OCI-LY1 (cell line): ENCODE measurements around the gene UMAD1.

ENCODE experiments used
- H2AFZ ChIP-seq: fragments of 200-600 bp; sonication (generic), shearing (Covaris generic); 2 replicates; pipeline ENCODE4 v1.6.0; 2014; ENCODE audit warnings: antibody characterized with exemption, mild to moderate bottlenecking, low read length
- H3F3A ChIP-seq: fragments of 200-600 bp; sonication (generic), shearing (Covaris generic); 2 replicates; pipeline ENCODE4 v1.6.0; 2014; ENCODE audit warnings: mild to moderate bottlenecking, antibody characterized with exemption, low read length, moderate library complexity; ENCODE audit not compliant: insufficient read depth
- H3K27ac ChIP-seq: fragments of 200-600 bp; sonication (generic); 2 replicates; pipeline ENCODE4 v1.5.1; 2014; ENCODE audit warnings: low read length, mixed run types, mild to moderate bottlenecking, low read depth; ENCODE audit not compliant: poor library complexity, severe bottlenecking
- H3K27me3 ChIP-seq: fragments of 200-600 bp; sonication (generic); 2 replicates; pipeline ENCODE4 v1.6.0; 2014; ENCODE audit warnings: antibody characterized with exemption, mild to moderate bottlenecking, low read length, moderate library complexity; ENCODE audit not compliant: insufficient read depth
- H3K36me3 ChIP-seq: fragments of 200-600 bp; sonication (generic); 2 replicates; pipeline ENCODE4 v1.6.1; 2014; ENCODE audit warnings: mild to moderate bottlenecking, antibody characterized with exemption, low read length, moderate library complexity, mixed read lengths; ENCODE audit not compliant: insufficient read depth
- H3K4me1 ChIP-seq: fragments of 200-600 bp; sonication (generic); 2 replicates; pipeline ENCODE4 v1.5.1; 2014; ENCODE audit warnings: mild to moderate bottlenecking, low read length, moderate library complexity; ENCODE audit not compliant: insufficient read depth, severe bottlenecking
- H3K4me2 ChIP-seq: fragments of 200-600 bp; sonication (generic), shearing (Covaris generic); 2 replicates; pipeline ENCODE4 v1.6.1; 2014; ENCODE audit warnings: low read length
- H3K4me3 ChIP-seq: fragments of 200-600 bp; sonication (generic); 2 replicates; pipeline ENCODE4 v1.5.1; 2014; ENCODE audit warnings: low read length, low read depth, mild to moderate bottlenecking, mixed read lengths; ENCODE audit not compliant: poor library complexity, severe bottlenecking
- H3K79me2 ChIP-seq: fragments of 200-600 bp; shearing (Covaris generic); 2 replicates; pipeline ENCODE4 v1.6.1; 2016; ENCODE audit warnings: mixed run types, low read length, mixed read lengths; ENCODE audit not compliant: insufficient read depth
- H3K9ac ChIP-seq: fragments of 200-600 bp; sonication (generic), shearing (Covaris generic); 2 replicates; pipeline ENCODE4 v1.6.1; 2014; ENCODE audit warnings: mild to moderate bottlenecking, low read length, mixed read lengths
- H3K9me2 ChIP-seq: fragments of 200-600 bp; sonication (generic), shearing (Covaris generic); 2 replicates; pipeline ENCODE4 v1.6.1; 2014; ENCODE audit warnings: low read depth, mild to moderate bottlenecking, low read length, mixed read lengths
- H3K9me3 ChIP-seq: fragments of 200-600 bp; shearing (Covaris generic); 2 replicates; pipeline ENCODE4 v1.6.1; 2014; ENCODE audit warnings: low read length, mixed read lengths
- H4K20me1 ChIP-seq: fragments of 200-600 bp; sonication (generic), shearing (Covaris generic); 2 replicates; pipeline ENCODE4 v1.6.0; 2016; ENCODE audit warnings: mild to moderate bottlenecking, low read length; ENCODE audit not compliant: insufficient read depth
- EZH2 ChIP-seq: fragments of 200-600 bp; sonication (generic), shearing (Covaris generic); IDR thresholded peaks from 2 replicates; pipeline ENCODE4 v1.8.0; 2017; ENCODE audit warnings: borderline replicate concordance, mixed run types, mild to moderate bottlenecking, antibody characterized with exemption, low read length, moderate library complexity, mixed read lengths
- TF ChIP-seq, protein P1 (sequence below): fragments of 200-600 bp; sonication (generic), shearing (Covaris generic); IDR thresholded peaks from 2 replicates; pipeline ENCODE4 v1.5.1; 2017; ENCODE audit warnings: mild to moderate bottlenecking, antibody characterized with exemption, low read length, moderate library complexity, mixed read lengths

UMAD1 gene

GRCh38 chr7:7909376-7909775, 268.8 kb downstream of the UMAD1 start:
- H3F3A ChIP-seq, result no peaks in the 10 kb centered on the region
- H3K4me2 ChIP-seq, result no peak overlapping the region
- H4K20me1 ChIP-seq, result no peaks in the 10 kb centered on the region
- H3K27me3 ChIP-seq, result no peaks in the 10 kb centered on the region
- H3K79me2 ChIP-seq, result no peaks in the 10 kb centered on the region
- peak overlapping the region; percentile 0 for H3K27ac ChIP-seq
- TF ChIP-seq, protein P1, sequence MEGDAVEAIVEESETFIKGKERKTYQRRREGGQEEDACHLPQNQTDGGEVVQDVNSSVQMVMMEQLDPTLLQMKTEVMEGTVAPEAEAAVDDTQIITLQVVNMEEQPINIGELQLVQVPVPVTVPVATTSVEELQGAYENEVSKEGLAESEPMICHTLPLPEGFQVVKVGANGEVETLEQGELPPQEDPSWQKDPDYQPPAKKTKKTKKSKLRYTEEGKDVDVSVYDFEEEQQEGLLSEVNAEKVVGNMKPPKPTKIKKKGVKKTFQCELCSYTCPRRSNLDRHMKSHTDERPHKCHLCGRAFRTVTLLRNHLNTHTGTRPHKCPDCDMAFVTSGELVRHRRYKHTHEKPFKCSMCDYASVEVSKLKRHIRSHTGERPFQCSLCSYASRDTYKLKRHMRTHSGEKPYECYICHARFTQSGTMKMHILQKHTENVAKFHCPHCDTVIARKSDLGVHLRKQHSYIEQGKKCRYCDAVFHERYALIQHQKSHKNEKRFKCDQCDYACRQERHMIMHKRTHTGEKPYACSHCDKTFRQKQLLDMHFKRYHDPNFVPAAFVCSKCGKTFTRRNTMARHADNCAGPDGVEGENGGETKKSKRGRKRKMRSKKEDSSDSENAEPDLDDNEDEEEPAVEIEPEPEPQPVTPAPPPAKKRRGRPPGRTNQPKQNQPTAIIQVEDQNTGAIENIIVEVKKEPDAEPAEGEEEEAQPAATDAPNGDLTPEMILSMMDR, result no peak
- no peak for TF ChIP-seq EZH2
- no peak overlapping the region for H2AFZ ChIP-seq
- H3K36me3 ChIP-seq, result 0 out of 2 replicates have a peak, but pooled peaks cover 3% of the 10 kb centered on the region
- peaks cover 13% of the 10 kb centered on the region for H3K4me1 ChIP-seq
- no peaks in the 10 kb centered on the region for H3K9me2 ChIP-seq
- 0 out of 2 replicates have a peak, but pooled peaks cover 2% of the 10 kb centered on the region for H3K9me3 ChIP-seq
- H3K4me3 ChIP-seq, result no peak overlapping the region
- H3K9ac ChIP-seq, result no peak overlapping the region

- Histone ChIP-seq H3K79me2 (no peaks in the 10 kb centered on the region), H4K20me1 (no peaks in the 10 kb centered on the region), H3K4me1 (peaks cover 13% of the 10 kb centered on the region), H3K36me3 (0 out of 2 replicates have a peak, but pooled peaks cover 3% of the 10 kb centered on the region), H3K4me2 (no peak overlapping the region), H3K27ac (no peak overlapping the region), H3K9ac (no peak overlapping the region), H3K4me3 (no peak overlapping the region), H3K9me2 (no peaks in the 10 kb centered on the region), H3K9me3 (0 out of 2 replicates have a peak, but pooled peaks cover 2% of the 10 kb centered on the region), H3K27me3 (no peaks in the 10 kb centered on the region), H3F3A (no peaks in the 10 kb centered on the region), H2AFZ (no peak overlapping the region)
- TF ChIP-seq, protein P1, result no peak
- no peak for TF ChIP-seq EZH2
These were observed 271.0 kb downstream of the UMAD1 start for GRCh38 chr7:7911369-7912123.

DNA sequence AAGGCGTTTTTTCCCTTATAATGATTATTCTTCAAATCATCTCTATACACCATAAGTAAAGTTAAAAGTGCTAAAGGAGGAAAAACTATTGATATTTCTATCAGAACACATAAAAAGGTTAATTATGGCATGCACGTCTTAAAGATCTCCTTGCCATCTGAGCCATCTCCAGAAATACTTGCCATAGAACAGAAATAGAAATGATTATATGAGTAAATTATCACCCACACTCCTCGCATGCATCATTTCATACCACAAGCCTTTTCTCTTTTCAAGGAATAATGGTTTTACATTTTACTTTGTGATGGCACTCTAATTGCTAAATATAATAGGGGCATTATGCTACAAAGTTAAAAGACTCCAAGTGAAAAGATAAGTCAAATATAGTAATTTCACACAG, 272.4 kb downstream of the UMAD1 start:
- Histone ChIP-seq H3K27me3 (no peaks in the 10 kb centered on the region), H3K4me3 (no peak overlapping the region), H3K36me3 (no peaks in the 10 kb centered on the region), H3F3A (no peaks in the 10 kb centered on the region), H3K79me2 (no peaks in the 10 kb centered on the region), H3K9me2 (no peaks in the 10 kb centered on the region), H2AFZ (no peak overlapping the region), H3K4me2 (no peak overlapping the region), H3K4me1 (peaks cover 13% of the 10 kb centered on the region), H4K20me1 (no peaks in the 10 kb centered on the region), H3K27ac (no peak overlapping the region), H3K9ac (no peak overlapping the region), H3K9me3 (0 out of 2 replicates have a peak, but pooled peaks cover 1% of the 10 kb centered on the region)
- no peak for TF ChIP-seq EZH2
- TF ChIP-seq, protein P1, result no peak
